Measurements from ENCODE around the gene FFAR4. TPM values are rescaled to one million over a fixed set of nuclear protein-coding genes. Genes with fewer than 3 reads are reported as not detected.
"Not testable (repeated sequence)": the region's sequence is repeated elsewhere in the genome, so short reads cannot be mapped to it uniquely, and the experiment has no call there.

FFAR4 gene
- total RNA-seq (2022), result 2.5 and 2.7 TPM in 2 replicates
- percentile 50 among the genes with signal in this experiment for Bru-seq, nascent RNA
- percentile 43 among the genes with signal in this experiment for BruChase-seq, experiment 1, labeled RNA remaining after a 2-hour chase
- percentile 41 among the genes with signal in this experiment for BruChase-seq, experiment 2, labeled RNA remaining after a 6-hour chase
- long read RNA-seq, transcript FFAR4-201 (3 exons, 3,605 nt), result major isoform, 5 of 5 reads
- long read RNA-seq, partial matches to known transcripts, result 0 of 5 reads
- long read RNA-seq, other reads (novel, unspliced or antisense), result 0 of 5 reads

- peak within 1 kb of the TSS; percentile 65 for H3K4me3 ChIP-seq (ENCODE audit: low read depth, low read length)
- Mint-ChIP-seq H3K27ac (ENCODE audit: unreplicated experiment) (peak within 1 kb of the TSS; percentile 58), H3K4me1 (ENCODE audit: low read depth, unreplicated experiment) (peaks cover 14% of the 10 kb centered on the region), H3K4me3 (ENCODE audit: unreplicated experiment) (peak within 1 kb of the TSS; percentile 81), H3K36me3 (ENCODE audit: insufficient read depth, unreplicated experiment) (no peaks in the 10 kb centered on the region), H3K9me3 (ENCODE audit: unreplicated experiment) (no peaks in the 10 kb centered on the region), H3K27me3 (ENCODE audit: insufficient read depth, unreplicated experiment) (no peaks in the 10 kb centered on the region)
- no peak for TF ChIP-seq CTCF (IDR thresholded peaks at IDR 0.05; ENCODE audit: insufficient read depth in 1 of 2, low read depth in 1 of 2, low read length in 1 of 2, severe bottlenecking in 1 of 2, unreplicated experiment in 1 of 2)
- DNase-seq, result peak; percentile 81 to 82
- H3K27me3 ChIP-seq (replicated peaks; ENCODE audit: control insufficient read depth, insufficient read depth, low read length), result no peaks in the 10 kb centered on the region
- intact Hi-C loops (cut with micrococcal nuclease; ENCODE audit: unreplicated experiment), result no loop called here
- CTCF ChIA-PET, result interaction anchor here (0.6 to 0.9 kb wide), 2 partner anchors 12 to 114 kb away, joined by 4 to 6 read pairs; no protein-coding TSS in a partner anchor
- POLR2A ChIA-PET, result interaction anchor here (0.6 to 1.0 kb wide), 2 partner anchors 10 to 12 kb away, joined by 3 to 4 read pairs; no protein-coding TSS in a partner anchor
- H3K36me3 ChIP-seq (ENCODE audit: control insufficient read depth, insufficient read depth, low read length), result no peaks in the 10 kb centered on the region
- no peaks in the 10 kb centered on the region for H3K9me3 ChIP-seq
- no TSS peak for BruUV-seq (replicated peaks)
- peaks cover 29% of the 10 kb centered on the region for H3K4me1 ChIP-seq
These were observed at the start of gene FFAR4 for GRCh38 chr10:93566435-93567276. TSS of gene FFAR4 (plus strand) at chr10:93566665. CDS start at chr10:93566721, 56 bp downstream.

GRCh38 chr10:93518531-93518930 is 47.9 kb upstream of the FFAR4 start:
- intact Hi-C loops (cut with micrococcal nuclease; ENCODE audit: unreplicated experiment), result no loop called here
- DNase-seq, result no peak
- ChIA-PET POLR2A (no interaction called here), CTCF (interaction anchor here (0.6 kb wide), 1 partner anchor 150 kb away, joined by 5 read pairs; no protein-coding TSS in a partner anchor)
- TF ChIP-seq CTCF (IDR thresholded peaks at IDR 0.05; ENCODE audit: insufficient read depth in 1 of 2, low read depth in 1 of 2, low read length in 1 of 2, severe bottlenecking in 1 of 2, unreplicated experiment in 1 of 2), result no peak
- H3K9me3 ChIP-seq, result peaks cover 3% of the 10 kb centered on the region; the same call in 1 of the 2 replicates
- H3K27me3 Mint-ChIP-seq (ENCODE audit: insufficient read depth, unreplicated experiment), result no peaks in the 10 kb centered on the region
- no peak overlapping the region for H3K4me3 Mint-ChIP-seq (ENCODE audit: unreplicated experiment)
- H3K27ac Mint-ChIP-seq (ENCODE audit: unreplicated experiment), result no peak overlapping the region
- H3K36me3 ChIP-seq (ENCODE audit: control insufficient read depth, insufficient read depth, low read length), result peaks cover 5% of the 10 kb centered on the region
- no TSS peak for BruUV-seq (replicated peaks)
- H3K27me3 ChIP-seq (replicated peaks; ENCODE audit: control insufficient read depth, insufficient read depth, low read length), result no peaks in the 10 kb centered on the region
- H3K9me3 Mint-ChIP-seq (ENCODE audit: unreplicated experiment), result no peaks in the 10 kb centered on the region
- H3K4me1 Mint-ChIP-seq (ENCODE audit: low read depth, unreplicated experiment), result no peaks in the 10 kb centered on the region
- H3K36me3 Mint-ChIP-seq (ENCODE audit: insufficient read depth, unreplicated experiment), result peaks cover 89% of the 10 kb centered on the region
- H3K4me1 ChIP-seq, result no peaks in the 10 kb centered on the region
- H3K4me3 ChIP-seq (ENCODE audit: low read depth, low read length), result no peak overlapping the region

DNA sequence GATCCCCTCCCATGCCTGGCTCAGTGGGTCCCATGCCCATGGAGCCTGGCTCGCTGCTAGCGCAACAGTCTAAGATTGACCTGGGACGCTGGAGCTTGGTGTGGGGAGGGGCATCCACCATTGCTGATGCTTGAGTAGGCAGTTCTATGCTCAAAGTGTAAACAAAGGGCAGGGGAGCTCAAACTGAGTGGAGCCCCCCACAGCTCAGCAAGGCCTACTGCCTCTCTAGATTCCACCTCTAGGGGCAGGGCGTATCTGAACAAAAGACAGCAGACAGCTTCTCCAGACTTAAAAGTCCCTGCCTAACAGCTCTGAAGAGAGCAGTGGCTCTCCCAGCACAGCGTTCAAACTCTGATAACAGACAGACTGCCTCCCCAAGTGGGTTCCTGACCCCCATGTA is 31.2 kb upstream of the FFAR4 start:
- Mint-ChIP-seq H3K9me3 (ENCODE audit: unreplicated experiment) (peaks cover 9% of the 10 kb centered on the region), H3K4me3 (ENCODE audit: unreplicated experiment) (no peak overlapping the region), H3K27me3 (ENCODE audit: insufficient read depth, unreplicated experiment) (no peaks in the 10 kb centered on the region), H3K27ac (ENCODE audit: unreplicated experiment) (no peak overlapping the region), H3K4me1 (ENCODE audit: low read depth, unreplicated experiment) (peaks cover 6% of the 10 kb centered on the region), H3K36me3 (ENCODE audit: insufficient read depth, unreplicated experiment) (peaks cover 5% of the 10 kb centered on the region)
- ChIA-PET POLR2A (no interaction called here), CTCF (no interaction called here)
- no peak for DNase-seq
- no TSS peak for BruUV-seq (replicated peaks)
- TF ChIP-seq CTCF (IDR thresholded peaks at IDR 0.05; ENCODE audit: insufficient read depth in 1 of 2, low read depth in 1 of 2, low read length in 1 of 2, severe bottlenecking in 1 of 2, unreplicated experiment in 1 of 2), result no peak
- no peaks in the 10 kb centered on the region for H3K9me3 ChIP-seq
- intact Hi-C loops (cut with micrococcal nuclease; ENCODE audit: unreplicated experiment), result no loop called here
- no peaks in the 10 kb centered on the region for H3K4me1 ChIP-seq
- H3K27me3 ChIP-seq (replicated peaks; ENCODE audit: control insufficient read depth, insufficient read depth, low read length), result no peaks in the 10 kb centered on the region
- no peak overlapping the region for H3K4me3 ChIP-seq (ENCODE audit: low read depth, low read length)
- no peaks in the 10 kb centered on the region for H3K36me3 ChIP-seq (ENCODE audit: control insufficient read depth, insufficient read depth, low read length)

- H3K9me3 Mint-ChIP-seq (ENCODE audit: unreplicated experiment); H3K4me3 Mint-ChIP-seq (ENCODE audit: unreplicated experiment); H3K27ac Mint-ChIP-seq (ENCODE audit: unreplicated experiment); H3K9me3 ChIP-seq; intact Hi-C loops (cut with micrococcal nuclease; ENCODE audit: unreplicated experiment); H3K27me3 ChIP-seq (replicated peaks; ENCODE audit: control insufficient read depth, insufficient read depth, low read length); CTCF ChIA-PET; POLR2A ChIA-PET; H3K36me3 Mint-ChIP-seq (ENCODE audit: insufficient read depth, unreplicated experiment); DNase-seq; H3K4me3 ChIP-seq (ENCODE audit: low read depth, low read length); H3K27me3 Mint-ChIP-seq (ENCODE audit: insufficient read depth, unreplicated experiment); H3K4me1 ChIP-seq; H3K36me3 ChIP-seq (ENCODE audit: control insufficient read depth, insufficient read depth, low read length); BruUV-seq (replicated peaks): not testable (repeated sequence)
- peaks cover 17% of the 10 kb centered on the region for H3K4me1 Mint-ChIP-seq (ENCODE audit: low read depth, unreplicated experiment)
These were observed 25.6 kb upstream of the FFAR4 start for GRCh38 chr10:93540871-93541270.

All from Caco-2 (cell line).